Measurements from ENCODE around the gene RASA1.

DNA sequence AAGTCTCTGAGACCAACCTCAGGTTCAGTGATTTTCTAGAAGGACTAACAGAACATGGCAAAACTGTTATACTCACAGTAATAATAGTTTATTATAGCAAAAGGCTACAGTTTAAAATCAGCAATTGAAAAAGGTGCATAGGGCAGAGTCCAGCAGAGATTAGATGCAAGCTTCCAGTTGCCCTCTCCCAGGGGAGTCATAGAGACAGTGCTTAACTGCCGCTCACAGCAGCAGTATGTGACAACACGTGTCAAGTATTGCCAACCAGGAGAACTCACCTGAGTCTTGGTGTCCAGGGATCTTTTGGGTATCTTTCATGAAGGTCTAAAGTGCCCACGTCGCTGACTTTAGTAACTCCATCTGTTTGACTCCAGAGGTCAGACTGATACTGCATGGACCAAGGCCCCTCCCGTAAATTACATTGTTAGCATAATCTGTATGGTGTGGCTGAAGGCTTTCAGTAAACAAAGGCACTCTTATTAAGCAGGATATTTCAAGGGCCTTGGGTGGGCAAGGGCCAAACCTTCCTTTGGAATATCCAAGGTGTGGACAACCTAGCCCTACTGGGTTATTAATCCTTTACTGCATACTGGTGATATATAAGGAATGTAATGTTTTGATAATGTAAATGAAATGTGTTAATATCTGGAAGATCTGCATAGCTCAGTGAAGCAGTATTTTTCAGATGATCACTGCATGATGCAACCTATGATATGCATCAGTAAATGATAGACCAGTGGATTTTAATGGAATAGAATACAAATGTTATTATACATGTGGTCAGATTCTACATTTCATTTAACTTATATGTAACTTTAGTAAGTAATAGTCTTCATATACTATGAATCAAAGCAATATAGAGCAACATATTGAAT, 44.0 kb downstream of the RASA1 start:
- no peak for TF ChIP-seq POLR2A (IDR thresholded peaks at IDR 0.05)
- TF ChIP-seq, protein P1, sequence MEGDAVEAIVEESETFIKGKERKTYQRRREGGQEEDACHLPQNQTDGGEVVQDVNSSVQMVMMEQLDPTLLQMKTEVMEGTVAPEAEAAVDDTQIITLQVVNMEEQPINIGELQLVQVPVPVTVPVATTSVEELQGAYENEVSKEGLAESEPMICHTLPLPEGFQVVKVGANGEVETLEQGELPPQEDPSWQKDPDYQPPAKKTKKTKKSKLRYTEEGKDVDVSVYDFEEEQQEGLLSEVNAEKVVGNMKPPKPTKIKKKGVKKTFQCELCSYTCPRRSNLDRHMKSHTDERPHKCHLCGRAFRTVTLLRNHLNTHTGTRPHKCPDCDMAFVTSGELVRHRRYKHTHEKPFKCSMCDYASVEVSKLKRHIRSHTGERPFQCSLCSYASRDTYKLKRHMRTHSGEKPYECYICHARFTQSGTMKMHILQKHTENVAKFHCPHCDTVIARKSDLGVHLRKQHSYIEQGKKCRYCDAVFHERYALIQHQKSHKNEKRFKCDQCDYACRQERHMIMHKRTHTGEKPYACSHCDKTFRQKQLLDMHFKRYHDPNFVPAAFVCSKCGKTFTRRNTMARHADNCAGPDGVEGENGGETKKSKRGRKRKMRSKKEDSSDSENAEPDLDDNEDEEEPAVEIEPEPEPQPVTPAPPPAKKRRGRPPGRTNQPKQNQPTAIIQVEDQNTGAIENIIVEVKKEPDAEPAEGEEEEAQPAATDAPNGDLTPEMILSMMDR (IDR thresholded peaks at IDR 0.05): no peak
